ENCODE data around the gene TRIP12. TPM values are rescaled to one million over a fixed set of nuclear protein-coding genes. Genes with fewer than 3 reads are reported as not detected.

Gene TRIP12
- total RNA-seq, 1 experiment from 2014 or later = 175 TPM

DNA sequence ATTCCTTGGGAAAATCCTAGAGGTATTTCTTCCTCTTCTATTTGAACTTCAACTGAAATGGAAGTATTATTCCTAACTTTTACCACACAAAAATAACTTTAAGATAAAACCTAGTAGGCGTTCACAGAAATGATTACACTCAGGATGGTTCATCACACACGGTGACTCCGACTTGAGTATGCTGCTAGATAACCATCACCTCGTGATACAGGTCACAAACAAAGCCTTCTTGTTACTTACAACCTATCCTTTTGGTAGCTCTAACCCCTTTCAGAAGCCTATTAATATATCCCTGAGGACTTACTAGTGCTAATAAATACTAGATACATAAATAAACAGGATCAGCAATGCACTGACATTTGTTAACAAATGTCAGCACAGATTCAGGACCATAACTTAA is 106.5 kb downstream of the TRIP12 start:
- Histone ChIP-seq H3K9me2 (ENCODE audit: insufficient read depth) (no peaks in the 10 kb centered on the region), H3K79me2 (ENCODE audit: insufficient read depth, low read length) (no peaks in the 10 kb centered on the region), H2AFZ (ENCODE audit: low read depth, low read length, poor library complexity, severe bottlenecking) (no peak overlapping the region), H3K4me2 (ENCODE audit: low read length) (0 out of 2 replicates have a peak overlapping the region, but pooled peaks have one; percentile 7), H3K4me1 (ENCODE audit: control insufficient read depth in 1 of 2, insufficient read depth in 2 of 2, low read length in 2 of 2) (peaks cover 0 to 7% of the 10 kb centered on the region in 2 experiments; a peak in 1 of 4 replicates), H3K27me3 (ENCODE audit: insufficient read depth, low read length) (no peaks in the 10 kb centered on the region), H3K9ac (ENCODE audit: low read length) (no peak overlapping the region), H3K4me3 (replicated peaks in 1 of 2; ENCODE audit: low read depth in 1 of 2, low read length in 2 of 2) (no peak overlapping the region), H3K27ac (ENCODE audit: low read depth, low read length) (no peak overlapping the region), H3K36me3 (ENCODE audit: control insufficient read depth in 1 of 2, insufficient read depth in 2 of 2, low read length in 2 of 2) (peaks cover 15 to 18% of the 10 kb centered on the region in 2 experiments; a peak in 3 of 4 replicates), H4K20me1 (ENCODE audit: insufficient read depth) (peaks cover 8% of the 10 kb centered on the region; the same call in 1 of the 2 replicates), H3K9me3 (ENCODE audit: control insufficient read depth in 1 of 2, insufficient read depth in 1 of 2, low read depth in 1 of 2, low read length in 2 of 2) (no peaks in the 10 kb centered on the region)
- ATAC-seq = no peak
- BruUV-seq (replicated peaks) = no TSS peak
- POLR2A ChIA-PET = no interaction called here
- no peak for DNase-seq (ENCODE audit: low read depth, low spot score)
- TF ChIP-seq, protein P1, sequence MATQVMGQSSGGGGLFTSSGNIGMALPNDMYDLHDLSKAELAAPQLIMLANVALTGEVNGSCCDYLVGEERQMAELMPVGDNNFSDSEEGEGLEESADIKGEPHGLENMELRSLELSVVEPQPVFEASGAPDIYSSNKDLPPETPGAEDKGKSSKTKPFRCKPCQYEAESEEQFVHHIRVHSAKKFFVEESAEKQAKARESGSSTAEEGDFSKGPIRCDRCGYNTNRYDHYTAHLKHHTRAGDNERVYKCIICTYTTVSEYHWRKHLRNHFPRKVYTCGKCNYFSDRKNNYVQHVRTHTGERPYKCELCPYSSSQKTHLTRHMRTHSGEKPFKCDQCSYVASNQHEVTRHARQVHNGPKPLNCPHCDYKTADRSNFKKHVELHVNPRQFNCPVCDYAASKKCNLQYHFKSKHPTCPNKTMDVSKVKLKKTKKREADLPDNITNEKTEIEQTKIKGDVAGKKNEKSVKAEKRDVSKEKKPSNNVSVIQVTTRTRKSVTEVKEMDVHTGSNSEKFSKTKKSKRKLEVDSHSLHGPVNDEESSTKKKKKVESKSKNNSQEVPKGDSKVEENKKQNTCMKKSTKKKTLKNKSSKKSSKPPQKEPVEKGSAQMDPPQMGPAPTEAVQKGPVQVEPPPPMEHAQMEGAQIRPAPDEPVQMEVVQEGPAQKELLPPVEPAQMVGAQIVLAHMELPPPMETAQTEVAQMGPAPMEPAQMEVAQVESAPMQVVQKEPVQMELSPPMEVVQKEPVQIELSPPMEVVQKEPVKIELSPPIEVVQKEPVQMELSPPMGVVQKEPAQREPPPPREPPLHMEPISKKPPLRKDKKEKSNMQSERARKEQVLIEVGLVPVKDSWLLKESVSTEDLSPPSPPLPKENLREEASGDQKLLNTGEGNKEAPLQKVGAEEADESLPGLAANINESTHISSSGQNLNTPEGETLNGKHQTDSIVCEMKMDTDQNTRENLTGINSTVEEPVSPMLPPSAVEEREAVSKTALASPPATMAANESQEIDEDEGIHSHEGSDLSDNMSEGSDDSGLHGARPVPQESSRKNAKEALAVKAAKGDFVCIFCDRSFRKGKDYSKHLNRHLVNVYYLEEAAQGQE (IDR thresholded peaks at IDR 0.05; ENCODE audit: low read depth) = no peak
- TF ChIP-seq SIN3A (IDR thresholded peaks at IDR 0.05; ENCODE audit: low read depth) = no peak
- TF ChIP-seq CBX3 (IDR thresholded peaks at IDR 0.05; ENCODE audit: low read depth) = no peak
- intact Hi-C loops (cut with micrococcal nuclease) = no loop called here
- CTCF ChIA-PET = interaction anchor here (1.6 kb wide), 1 partner anchor 14 kb away, joined by 5 read pairs; no protein-coding TSS in a partner anchor
- RAD21 ChIA-PET (ENCODE audit: low non-redundant PET in 1 of 2, low total read pairs in 2 of 2, uncharacterized antibody in 2 of 2, unreplicated experiment in 2 of 2) = no interaction called here

- no peaks in the 10 kb centered on the region for H4K20me1 ChIP-seq (ENCODE audit: insufficient read depth)
- RAD21 ChIA-PET (ENCODE audit: low non-redundant PET in 1 of 2, low total read pairs in 2 of 2, uncharacterized antibody in 2 of 2, unreplicated experiment in 2 of 2) = no interaction called here
- POLR2A ChIA-PET = no interaction called here
- no peak overlapping the region for H3K9ac ChIP-seq (ENCODE audit: low read length)
- no peak overlapping the region for H2AFZ ChIP-seq (ENCODE audit: low read depth, low read length, poor library complexity, severe bottlenecking)
- no peak overlapping the region for H3K4me2 ChIP-seq (ENCODE audit: low read length)
- no peaks in the 10 kb centered on the region for H3K9me3 ChIP-seq (ENCODE audit: control insufficient read depth in 1 of 2, insufficient read depth in 1 of 2, low read depth in 1 of 2, low read length in 2 of 2)
- peaks cover 0 to under 1% of the 10 kb centered on the region in 2 experiments; a peak in 1 of 4 replicates for H3K4me1 ChIP-seq (ENCODE audit: control insufficient read depth in 1 of 2, insufficient read depth in 2 of 2, low read length in 2 of 2)
- TF ChIP-seq MAX (IDR thresholded peaks at IDR 0.05) (no peak), JUND (IDR thresholded peaks at IDR 0.05) (no peak), SRF (IDR thresholded peaks at IDR 0.05; ENCODE audit: low read depth) (no peak), ELF1 (IDR thresholded peaks at IDR 0.05; ENCODE audit: borderline replicate concordance, low read depth) (no peak), EZH2phosphoT487 (IDR thresholded peaks at IDR 0.05; ENCODE audit: borderline replicate concordance) (no peak), YY1 (IDR thresholded peaks at IDR 0.05; ENCODE audit: extremely low read depth, insufficient replicate concordance, low read depth, low read length) (no peak), POLR2A (IDR thresholded peaks at IDR 0.05; ENCODE audit: borderline replicate concordance, extremely low read depth, insufficient read depth, insufficient read length) (no peak), ATF3 (IDR thresholded peaks at IDR 0.05) (no peak), CEBPB (IDR thresholded peaks at IDR 0.05; ENCODE audit: low read depth) (no peak), ZNF274 (IDR thresholded peaks at IDR 0.05; ENCODE audit: low read depth, low read length) (no peak), EGR1 (IDR thresholded peaks at IDR 0.05; ENCODE audit: low read depth) (no peak)
- TF ChIP-seq, protein P1 (IDR thresholded peaks at IDR 0.05; ENCODE audit: low read depth) = no peak
- H3K36me3 ChIP-seq (ENCODE audit: control insufficient read depth in 1 of 2, insufficient read depth in 2 of 2, low read length in 2 of 2) = peaks cover 22 to 27% of the 10 kb centered on the region in 2 experiments
- H3K27ac ChIP-seq (ENCODE audit: low read depth, low read length) = no peak overlapping the region
- no peaks in the 10 kb centered on the region for H3K27me3 ChIP-seq (ENCODE audit: insufficient read depth, low read length)
- BruUV-seq (replicated peaks) = no TSS peak
- ATAC-seq = no peak
- no peak for DNase-seq (ENCODE audit: low read depth, low spot score)
- intact Hi-C loops (cut with micrococcal nuclease) = no loop called here
- H3K79me2 ChIP-seq (ENCODE audit: insufficient read depth, low read length) = no peaks in the 10 kb centered on the region
- CTCF ChIA-PET = interaction anchor here (1.3 kb wide), 1 partner anchor 9 kb away, joined by 3 read pairs; no protein-coding TSS in a partner anchor
- no peaks in the 10 kb centered on the region for H3K9me2 ChIP-seq (ENCODE audit: insufficient read depth)
- no peak overlapping the region for H3K4me3 ChIP-seq (replicated peaks in 1 of 2; ENCODE audit: low read depth in 1 of 2, low read length in 2 of 2)
Measured at GRCh38 chr2:229810786-229811185, 111.0 kb downstream of the TRIP12 start.
